HepG2 (cell line): ENCODE results near the gene ATP8B2. TPM values are rescaled to one million over a fixed set of nuclear protein-coding genes. Genes with fewer than 3 reads are reported as not detected.

Experiments used
- ATAC-seq: fragments of 200-7000 bp; cut with Tn5 transposase; 3 replicates; pipeline ENCODE4 v1.9.1; 2020; ENCODE audit warnings: mild to moderate bottlenecking, moderate library complexity
- BruUV-seq: library from RNA; stranded (reverse); fragments of 400-500 nt; replicated peaks from 2 replicates; lab custom pipeline; 2021; lab: Mats Ljungman, UMichigan
- CTCF ChIA-PET: fragments of 300-600 bp; formaldehyde crosslinking; extraction: SDS; loops from one replicate; lab custom pipeline; 2021; ENCODE audit warnings: low total read pairs, inconsistent platforms, low intra/inter-chr PET ratio; lab: Yijun Ruan, JAX
- POLR2A ChIA-PET: fragments of 350-600 bp; sonication (Branson Sonifier 250); formaldehyde crosslinking; loops from one replicate; lab custom pipeline; 2020; ENCODE audit warnings: antibody characterized with exemption, inconsistent platforms; lab: Yijun Ruan, JAX
- DNase-seq: peaks from one replicate; pipeline ENCODE4 v3.0.0-alpha.2; 2015; ENCODE audit warnings: low spot score
- FAIRE-seq: peaks from 3 replicates; lab custom pipeline; 2011; peaks lifted over from hg19 to GRCh38; lab: Jason Lieb, UNC
- H2AFZ ChIP-seq: one replicate; pipeline ENCODE4 v1.6.1; 2011; ENCODE audit warnings: low read length, inconsistent platforms
- H3K27ac ChIP-seq: fragments of 300-600 bp; 3 replicates; pipeline ENCODE4 v1.8.0; 2011; ENCODE audit warnings: mixed run types, mild to moderate bottlenecking, mixed read lengths, low read length, inconsistent platforms; ENCODE audit not compliant: insufficient read depth; ENCODE audit errors: extremely low read length
- H3K27me3 ChIP-seq, 2 experiments: fragments of 200-600 bp in 1 of 2; 2 replicates in 1 of 2; 3 replicates in 1 of 2; pipeline versions ENCODE4 v1.6.0 to v1.8.0; 2011; ENCODE audit warnings: low read length in 2 of 2, mild to moderate bottlenecking in 2 of 2, moderate library complexity in 2 of 2, inconsistent platforms in 1 of 2; ENCODE audit not compliant: insufficient read depth in 2 of 2, control insufficient read depth in 1 of 2
- H3K36me3 ChIP-seq, 2 experiments: fragments of 200-600 bp in 1 of 2; replicated peaks in 1 of 2; 2 replicates in 1 of 2; 3 replicates in 1 of 2; pipeline versions ENCODE4 v1.5.1 to v1.8.0; 2011; ENCODE audit warnings: low read length in 2 of 2, inconsistent platforms in 1 of 2; ENCODE audit not compliant: insufficient read depth in 2 of 2, control insufficient read depth in 1 of 2
- H3K4me1 ChIP-seq: 2 replicates; pipeline ENCODE4 v1.5.1; 2012; ENCODE audit warnings: low read length, inconsistent platforms; ENCODE audit not compliant: insufficient read depth
- H3K4me2 ChIP-seq: 2 replicates; pipeline ENCODE4 v1.6.0; 2011; ENCODE audit warnings: low read depth, low read length, inconsistent platforms
- H3K4me3 ChIP-seq, 3 experiments: fragments of 200-600 bp in 1 of 3; sonication (generic), shearing (Covaris generic) in 1 of 3; replicated peaks in 1 of 3; 2 replicates each; pipeline ENCODE4 v1.5.1; 2011 to 2016; ENCODE audit warnings: low read length in 3 of 3, inconsistent platforms in 2 of 3, low read depth in 2 of 3, mild to moderate bottlenecking in 2 of 3, control low read depth in 1 of 3, mixed read lengths in 1 of 3; ENCODE audit not compliant: insufficient read depth in 1 of 3
- H3K79me2 ChIP-seq: one replicate; pipeline ENCODE4 v1.6.1; 2011; ENCODE audit warnings: low read length, inconsistent platforms; ENCODE audit not compliant: insufficient read depth
- H3K9ac ChIP-seq: 2 replicates; pipeline ENCODE4 v1.6.0; 2011; ENCODE audit warnings: mild to moderate bottlenecking, low read depth, low read length, inconsistent platforms; ENCODE audit not compliant: insufficient read depth
- H3K9me3 ChIP-seq: 2 replicates; pipeline ENCODE4 v1.5.1; 2012; ENCODE audit warnings: mild to moderate bottlenecking, low read length
- H4K20me1 ChIP-seq: 2 replicates; pipeline ENCODE4 v1.6.0; 2011; ENCODE audit warnings: inconsistent platforms, mild to moderate bottlenecking, low read length, moderate library complexity; ENCODE audit not compliant: insufficient read depth
- FUBP1 ChIP-seq: sonication (generic); formaldehyde crosslinking; IDR thresholded peaks from 2 replicates; pipeline ENCODE4 v1.5.1; 2020; ENCODE audit warnings: missing genetic modification reagents, mild to moderate bottlenecking, borderline replicate concordance
- HES4 ChIP-seq: sonication (generic); formaldehyde crosslinking; IDR thresholded peaks from 2 replicates; pipeline ENCODE4 v1.9.0; 2021; ENCODE audit warnings: mild to moderate bottlenecking, missing genetic modification reagents, borderline replicate concordance
- HINFP ChIP-seq: sonication (generic); formaldehyde crosslinking; IDR thresholded peaks from 2 replicates; pipeline ENCODE4 v1.4.0; 2020; ENCODE audit warnings: low read depth, mild to moderate bottlenecking, missing genetic modification reagents
- NR2C2 ChIP-seq: sonication (generic); formaldehyde crosslinking; IDR thresholded peaks from 2 replicates; pipeline ENCODE4 v1.4.0; 2020; ENCODE audit warnings: missing genetic modification reagents, mild to moderate bottlenecking, moderate library complexity, borderline replicate concordance
- ZNF121 ChIP-seq: sonication (generic); formaldehyde crosslinking; IDR thresholded peaks from 2 replicates; pipeline ENCODE4 v1.5.0; 2020; ENCODE audit warnings: mild to moderate bottlenecking, missing genetic modification reagents
- WGBS: methylation state at CpG from one replicate; pipeline ENCODE4 v1.1.6; 2017; ENCODE audit warnings: low lambda C conversion rate; 5-methylcytosine and 5-hydroxymethylcytosine counted together
- in situ Hi-C: cut with HindIII; loops from 2 replicates; pipeline ENCODE4 v1.10.0; 2017; ENCODE audit warnings: low pct_unique_long_range_greater_than_20kb; ENCODE audit not compliant: extremely low pct_ligation_motif_present
- intact Hi-C: fragments of 100-400 bp; cut with micrococcal nuclease; formaldehyde crosslinking; loops from one replicate; pipeline ENCODE4 v1.10.0; 2022; ENCODE audit not compliant: unreplicated experiment
- polyA plus RNA-seq, 8 experiments: library from polyadenylated mRNA; depleted of rRNA in 3 of 8; stranded (reverse) in 7 of 8; unstranded in 1 of 8; fragments of >200 nt; fragmentation: Illumina TruSeq in 4 of 8; extraction: Trizol in 4 of 8; gene quantifications; 2 replicates each; pipeline versions ENCODE4 v1.2.1 to v1.2.3, GENCODE V29; 2011 to 2016; ENCODE audit warnings: low read depth in 4 of 8, missing spikeins in 1 of 8, mixed read lengths in 1 of 8; ENCODE audit not compliant: insufficient read depth in 1 of 8
- total RNA-seq, 5 experiments: library from RNA; depleted of rRNA; stranded (reverse); fragments of >200 nt; fragmentation: Illumina TruSeq; extraction: Trizol; gene quantifications; 2 replicates each; pipeline ENCODE4 v1.2.3, GENCODE V29; 2016; ENCODE audit warnings: low read depth in 1 of 5

The ATP8B2 gene
- total and polyA plus RNA-seq, 2 of the 13 experiments (the other 11 are each of a cell fraction or from before 2014, with no cell fraction given), result 20.4 to 39.3 TPM

GRCh38 chr1:154391086-154391770 is 65.9 kb downstream of the ATP8B2 start:
- no peak for FAIRE-seq
- H3K79me2 ChIP-seq, result no peaks in the 10 kb centered on the region
- ChIA-PET POLR2A (interaction anchor here (1.0 kb wide), 1 partner anchor 33 kb away, joined by 6 read pairs; no protein-coding TSS in a partner anchor), CTCF (no interaction called here)
- no peaks in the 10 kb centered on the region for H4K20me1 ChIP-seq
- no peak overlapping the region for H2AFZ ChIP-seq
- DNase-seq, result no peak
- no peak overlapping the region for H3K9ac ChIP-seq
- no peak for ATAC-seq
- no peak overlapping the region for H3K4me3 ChIP-seq
- no peaks in the 10 kb centered on the region for H3K36me3 ChIP-seq
- intact Hi-C loops, result no loop called here
- H3K27ac ChIP-seq, result no peak overlapping the region
- no peaks in the 10 kb centered on the region for H3K27me3 ChIP-seq
- H3K4me1 ChIP-seq, result peaks cover 17% of the 10 kb centered on the region
- no peaks in the 10 kb centered on the region for H3K9me3 ChIP-seq
- TF ChIP-seq ZNF121, result 0 out of 2 replicates have a peak, but pooled peaks have one; percentile 17
- no peak for TF ChIP-seq HES4 (CRISPR knock-in tag)
- no peak for TF ChIP-seq FUBP1
- TF ChIP-seq NR2C2, result no peak
- no peak for TF ChIP-seq HINFP (CRISPR knock-in tag)
- TF ChIP-seq, all 625 proteins: peak for 1
- WGBS, result 48% methylated on average over 9 of the region's 9 CpGs
- H3K4me2 ChIP-seq, result no peak overlapping the region
- BruUV-seq, result no TSS peak
- in situ Hi-C loops, result no loop called here
